SW480 (cell line): Measurements from ENCODE around the gene KDM8.

Source experiments
- DNase-seq: peaks from one replicate; pipeline ENCODE4 v3.0.0-alpha.2; 2016; ENCODE audit warnings: low spot score

The KDM8 gene

GRCh38 chr16:27203507-27204311 is at the start of gene KDM8:
TSS of gene KDM8 (plus strand) at chr16:27203526. CDS start at chr16:27210124, 6,598 bp downstream.
- DNase-seq, result peak; percentile 99

- peak; percentile 1 for DNase-seq
These were observed 48.4 kb upstream of the KDM8 start for GRCh38 chr16:27154705-27155521.

- no peak for DNase-seq
These were observed 46.7 kb upstream of the KDM8 start for GRCh38 chr16:27156579-27156978.

GRCh38 chr16:27161398-27161797 is 41.9 kb upstream of the KDM8 start:
- DNase-seq, result no peak

- DNase-seq, result no peak
These were observed 39.0 kb upstream of the KDM8 start for GRCh38 chr16:27164352-27164751.

- no peak for DNase-seq
These were observed 37.8 kb upstream of the KDM8 start for GRCh38 chr16:27165576-27165975.

GRCh38 chr16:27168790-27169189 is 34.5 kb upstream of the KDM8 start:
- no peak for DNase-seq

GRCh38 chr16:27169511-27170071 is 33.7 kb upstream of the KDM8 start:
- peak; percentile 73 for DNase-seq

- DNase-seq, result no peak
These were observed 31.7 kb upstream of the KDM8 start for GRCh38 chr16:27171584-27171983.

- peak; percentile 54 for DNase-seq
These were observed 29.3 kb upstream of the KDM8 start for GRCh38 chr16:27174007-27174406.

GRCh38 chr16:27174798-27175197 is 28.5 kb upstream of the KDM8 start:
- peak; percentile 73 for DNase-seq

- no peak for DNase-seq
These were observed 27.4 kb upstream of the KDM8 start for GRCh38 chr16:27175888-27176287.

- no peak for DNase-seq
These were observed 26.1 kb upstream of the KDM8 start for GRCh38 chr16:27177031-27177774.

GRCh38 chr16:27179500-27180072 is 23.7 kb upstream of the KDM8 start:
- DNase-seq, result no peak

- DNase-seq, result no peak
These were observed 22.1 kb upstream of the KDM8 start for GRCh38 chr16:27181019-27181790.

GRCh38 chr16:27182906-27183405 is 20.4 kb upstream of the KDM8 start:
- no peak for DNase-seq

- DNase-seq, result no peak
These were observed 17.6 kb upstream of the KDM8 start for GRCh38 chr16:27185776-27186130.

- no peak for DNase-seq
These were observed 14.7 kb upstream of the KDM8 start for GRCh38 chr16:27188633-27189032.

GRCh38 chr16:27189335-27189972 is 13.9 kb upstream of the KDM8 start:
- no peak for DNase-seq

- no peak for DNase-seq
These were observed 12.9 kb upstream of the KDM8 start for GRCh38 chr16:27190316-27190871.
